Activated effector memory CD4-positive, alpha-beta T cell treated with Interleukin-2 at 50 U/mL for 16 hours (primary cell): ENCODE data around the gene FAM47E.
"Not testable (repeated sequence)": the region's sequence is repeated elsewhere in the genome, so short reads cannot be mapped to it uniquely, and the experiment has no call there.

Experiments
- DNase-seq: peaks from one replicate; pipeline ENCODE4 v3.0.0-alpha.2; 2020

The FAM47E gene

GRCh38 chr4:76271248-76271647 is 19.7 kb downstream of the FAM47E start:
- no peak for DNase-seq

- no peak for DNase-seq
These were observed 20.6 kb downstream of the FAM47E start for GRCh38 chr4:76272073-76272472.

DNA sequence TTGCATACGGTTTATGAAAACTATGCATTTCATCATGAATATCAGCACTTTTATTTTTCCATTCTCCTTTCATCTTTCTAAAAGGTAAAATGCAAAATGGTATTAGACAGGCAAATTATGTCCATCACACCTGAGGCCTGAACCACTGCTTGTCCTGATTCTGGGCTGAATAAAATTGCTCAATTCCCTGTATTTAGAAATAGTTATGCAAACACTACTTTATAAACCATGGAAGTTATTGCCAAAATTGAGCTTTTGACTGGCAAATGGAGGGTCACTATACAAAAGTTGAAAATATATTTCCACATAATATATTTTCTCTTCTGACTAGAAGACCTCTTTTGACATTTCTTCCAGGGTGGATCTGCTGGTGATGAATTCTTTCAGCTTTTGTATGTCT is 21.1 kb downstream of the FAM47E start:
- no peak for DNase-seq

GRCh38 chr4:76272999-76273398 is 21.5 kb downstream of the FAM47E start:
- DNase-seq: no peak

GRCh38 chr4:76275486-76276124 is 24.1 kb downstream of the FAM47E start:
- no peak for DNase-seq

GRCh38 chr4:76276813-76277212 is 25.3 kb downstream of the FAM47E start:
- DNase-seq: no peak

GRCh38 chr4:76277667-76278066 is 26.1 kb downstream of the FAM47E start:
- no peak for DNase-seq

- no peak for DNase-seq
These were observed 27.1 kb downstream of the FAM47E start for GRCh38 chr4:76278583-76278982.

GRCh38 chr4:76279462-76279861 is 27.9 kb downstream of the FAM47E start:
- no peak for DNase-seq

DNA sequence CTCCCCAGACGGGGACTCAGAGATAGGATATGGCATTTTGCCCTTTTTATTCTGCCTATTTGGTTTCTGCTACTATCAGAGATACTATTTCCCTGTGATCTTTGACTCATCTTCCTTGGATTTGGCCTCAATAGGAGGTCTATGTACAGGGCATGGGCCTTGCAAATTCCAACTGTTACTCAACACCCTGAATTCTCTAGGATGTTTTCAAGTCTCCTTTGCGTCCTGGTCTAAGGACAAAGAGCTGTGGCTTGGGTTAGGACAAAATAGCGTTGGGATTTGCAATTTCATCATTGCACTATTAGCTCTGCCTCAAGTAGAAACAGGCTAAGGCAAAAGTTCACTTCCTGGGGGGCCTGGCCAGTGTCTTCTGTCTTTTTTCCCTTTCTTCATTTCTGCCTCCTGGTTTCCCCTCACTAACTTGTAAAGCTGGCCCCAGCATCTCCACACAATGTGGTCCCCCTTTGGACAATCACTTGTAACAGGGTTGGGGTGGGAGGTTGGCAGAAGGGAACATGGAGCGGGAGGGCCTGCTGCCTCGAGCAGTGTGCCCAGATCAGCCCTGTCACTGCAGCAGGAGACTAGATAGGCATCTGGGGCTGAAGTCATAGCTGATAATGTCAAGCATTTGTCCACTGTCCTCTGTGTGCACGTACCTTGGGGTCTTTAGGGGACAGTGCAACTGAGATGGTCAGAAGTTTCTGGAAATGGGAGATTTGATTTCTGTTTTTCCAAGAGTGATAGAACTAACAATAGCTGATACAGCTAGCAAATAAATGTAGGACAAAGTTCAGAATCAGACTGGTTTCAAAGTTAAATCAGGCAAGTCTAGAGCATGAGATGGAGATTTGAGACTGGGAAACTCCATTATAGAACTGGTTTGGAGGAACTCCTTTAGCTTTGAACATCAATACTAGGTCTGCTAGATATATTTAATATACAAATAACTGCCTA is 29.2 kb downstream of the FAM47E start:
- DNase-seq: no peak

DNA sequence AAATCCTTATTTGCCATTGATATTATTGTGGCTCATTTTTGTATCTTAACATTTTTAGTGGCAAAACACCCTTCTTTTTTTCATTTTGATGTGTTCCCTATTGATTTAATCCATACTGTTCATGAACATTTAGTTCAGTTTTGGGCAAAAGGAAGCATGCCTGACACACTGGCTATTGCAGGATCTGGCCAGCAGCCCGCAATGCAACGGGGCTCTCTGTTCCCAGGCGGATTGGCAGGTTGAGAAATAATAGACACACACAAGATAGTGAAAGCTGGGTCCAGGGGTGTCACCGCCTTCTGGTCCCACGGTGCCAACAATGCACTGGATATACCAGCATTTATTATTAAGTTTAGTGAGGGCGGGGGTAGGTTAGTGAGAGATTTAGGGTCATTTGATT is 30.1 kb downstream of the FAM47E start:
- DNase-seq: not testable (repeated sequence)

DNA sequence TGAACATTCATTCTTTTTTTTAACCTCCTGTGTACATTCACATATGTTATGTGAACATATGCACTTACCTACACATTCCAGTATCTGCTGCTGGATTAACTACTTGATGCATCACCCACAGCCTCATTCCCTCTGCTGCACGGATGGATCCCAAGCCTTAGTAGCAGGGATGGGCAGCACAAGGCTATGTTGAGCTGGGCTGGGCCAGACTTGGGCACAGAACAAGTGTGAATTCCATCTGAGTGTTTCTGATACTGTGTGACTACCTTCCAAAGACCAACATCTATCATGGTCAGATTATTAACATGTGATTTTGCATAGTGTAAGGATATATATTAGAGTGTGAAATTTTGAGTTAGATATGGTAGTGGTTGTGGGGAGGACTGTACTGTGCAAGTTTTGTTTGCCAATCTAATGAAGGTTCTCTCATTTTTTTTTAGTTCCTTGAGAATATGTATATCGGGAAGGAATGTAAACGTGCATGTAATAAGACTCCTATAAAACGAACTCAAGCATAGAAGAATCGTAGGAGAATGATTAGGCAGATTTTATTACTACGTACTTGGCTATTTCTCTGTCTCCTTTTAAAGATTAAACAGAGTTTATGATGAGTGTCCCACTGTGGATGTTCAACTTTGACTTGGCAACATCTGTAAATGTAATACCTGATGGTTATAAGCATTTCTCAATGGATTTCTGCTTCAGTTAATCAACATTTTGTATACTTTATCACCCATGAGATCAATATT is 31.6 kb downstream of the FAM47E start:
- no peak for DNase-seq

DNA sequence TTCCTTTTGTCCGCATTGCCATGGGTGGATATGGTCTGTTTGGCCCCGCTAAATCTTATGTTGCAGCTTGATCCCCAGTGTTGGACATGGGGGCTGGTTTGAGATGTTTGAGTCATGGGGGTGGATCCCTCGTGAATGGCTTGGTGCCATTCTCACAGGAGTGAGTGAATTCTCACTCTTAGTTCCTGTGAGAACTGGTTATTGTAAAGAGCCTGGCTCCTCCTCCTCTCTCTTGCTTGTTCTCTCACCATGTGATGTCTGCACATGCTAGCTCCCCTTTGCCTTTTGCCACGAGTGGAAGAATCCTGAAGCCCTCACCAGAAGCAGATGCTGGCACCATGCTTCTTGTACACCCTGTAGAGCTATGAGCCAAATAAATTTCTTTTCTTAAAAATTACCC is 32.4 kb downstream of the FAM47E start:
- DNase-seq: no peak

- DNase-seq: not testable (repeated sequence)
These were observed 36.3 kb downstream of the FAM47E start for GRCh38 chr4:76287811-76288210.

DNA sequence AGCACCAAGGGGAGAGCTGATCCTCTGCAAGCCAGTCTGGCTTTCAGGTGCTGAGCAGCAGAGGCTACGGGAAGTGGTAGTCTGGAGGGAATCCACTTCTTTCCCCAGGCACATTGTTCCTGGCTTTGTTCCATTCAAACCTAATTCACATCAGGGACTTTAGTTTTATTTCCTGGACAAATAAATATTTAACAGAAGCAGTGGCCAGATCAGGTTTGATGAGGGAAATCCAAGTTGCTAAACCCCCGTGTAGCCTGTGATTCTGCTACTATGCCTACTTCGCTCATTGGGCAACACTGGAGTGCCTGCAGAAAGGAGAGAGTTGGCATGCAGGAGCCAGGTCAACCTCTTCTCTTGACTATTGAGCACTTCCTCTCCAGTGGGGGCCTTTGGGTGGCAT is 41.2 kb downstream of the FAM47E start:
- no peak for DNase-seq

DNA sequence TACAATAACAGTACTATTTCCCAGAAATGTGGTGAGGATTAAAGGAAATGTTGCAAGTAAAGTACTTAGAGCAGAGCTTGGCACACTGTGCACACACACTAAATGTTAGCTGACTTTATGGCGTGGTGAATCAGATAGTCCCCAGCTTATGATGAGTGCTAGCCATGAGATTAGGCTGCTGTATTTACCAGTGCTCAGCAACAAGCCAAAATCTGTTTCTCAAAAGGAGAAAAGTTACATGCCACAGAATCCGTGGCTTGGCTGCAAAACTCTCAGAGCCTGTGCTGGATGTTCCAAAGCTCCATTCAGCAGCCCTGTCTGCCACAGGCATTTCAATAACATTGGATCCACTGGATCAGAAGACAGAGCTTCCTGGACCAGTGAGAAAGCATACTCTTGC is 42.3 kb downstream of the FAM47E start:
- no peak for DNase-seq

DNA sequence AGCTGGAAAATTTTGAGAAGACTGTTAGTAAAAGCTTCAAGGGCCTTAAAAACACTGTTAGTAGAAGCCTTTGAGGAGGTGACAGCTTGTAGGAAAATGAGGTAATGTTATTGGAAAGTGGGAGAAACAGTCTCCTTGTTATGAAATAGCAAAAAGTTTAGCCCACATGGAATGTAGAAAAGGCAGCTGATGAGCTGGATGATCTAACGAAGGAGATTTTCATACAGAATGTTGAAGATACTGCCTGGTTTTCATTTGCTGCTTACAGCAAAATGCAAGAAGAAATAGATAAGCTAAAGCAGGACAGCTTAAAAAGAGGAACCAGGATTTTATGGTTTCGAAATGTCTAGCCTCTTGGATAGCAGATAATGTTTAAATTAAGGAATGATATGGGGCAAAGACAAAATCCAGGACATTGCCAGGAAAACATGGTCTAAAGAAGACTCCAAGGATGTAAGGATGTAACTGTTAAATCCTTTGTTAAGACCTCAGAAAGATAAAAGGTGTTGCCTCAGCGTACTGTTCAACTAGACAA is 44.8 kb downstream of the FAM47E start:
- DNase-seq: no peak

- no peak for DNase-seq
These were observed 46.7 kb downstream of the FAM47E start for GRCh38 chr4:76298227-76298626.

- DNase-seq: no peak
These were observed 48.5 kb downstream of the FAM47E start for GRCh38 chr4:76300012-76300411.

- no peak for DNase-seq
These were observed 49.7 kb downstream of the FAM47E start for GRCh38 chr4:76301068-76301774.

DNA sequence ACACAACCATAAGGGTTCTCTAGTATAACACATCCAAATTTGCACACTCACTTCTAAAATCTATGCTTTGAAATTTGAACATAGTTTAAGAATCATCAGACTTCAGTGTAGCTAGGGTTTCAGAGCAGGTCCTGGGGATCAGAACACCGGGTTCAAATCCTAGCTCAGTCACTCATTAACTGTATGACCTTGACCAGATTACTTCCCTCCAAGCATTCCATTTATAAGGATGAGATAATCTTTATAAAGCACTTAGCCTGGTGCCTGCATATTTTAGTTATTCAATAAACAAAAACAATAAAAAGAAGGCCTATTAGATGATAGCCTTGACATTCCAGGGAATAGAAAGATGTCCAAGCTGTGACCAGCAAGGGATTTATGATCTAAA is 50.2 kb downstream of the FAM47E start:
- DNase-seq: no peak

DNA sequence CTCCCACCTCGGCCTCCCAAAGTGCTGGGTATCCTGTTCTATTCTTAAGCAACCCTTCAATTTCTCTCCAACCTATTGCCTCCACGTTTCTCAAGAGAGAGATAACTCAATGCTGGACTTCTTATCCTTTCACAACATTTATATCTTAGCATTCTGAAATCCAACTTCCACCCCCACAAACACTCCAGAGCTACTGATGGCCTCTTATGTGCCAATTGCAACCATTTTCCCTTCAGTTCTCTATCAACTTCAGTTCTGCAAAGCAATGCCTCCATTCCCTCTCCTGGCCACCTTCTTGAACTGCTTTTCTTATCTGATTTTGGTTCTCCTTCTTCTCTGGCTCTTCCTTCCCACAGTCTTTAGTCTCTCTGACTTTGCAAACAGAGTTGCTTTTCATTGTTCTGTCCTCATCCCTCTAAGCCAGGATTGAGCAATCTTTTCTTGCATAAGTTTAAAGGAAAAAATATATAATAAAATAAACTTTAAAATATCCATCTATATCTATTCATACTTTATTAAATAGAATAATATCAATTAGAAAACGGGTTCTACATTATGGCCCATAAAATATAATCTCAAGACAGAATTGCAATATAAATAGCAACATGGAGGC is 51.4 kb downstream of the FAM47E start:
- no peak for DNase-seq
